Measurements from ENCODE around the gene TRMT5.

The TRMT5 gene

GRCh38 chr14:60926002-60926401 is 54.9 kb downstream of the TRMT5 start:
- H3K4me2 ChIP-seq (ENCODE audit: insufficient read depth, low read length), result no peak overlapping the region
- TF ChIP-seq CTCF (IDR thresholded peaks at IDR 0.05; ENCODE audit: borderline replicate concordance, extremely low read depth, low read length, poor library complexity, severe bottlenecking) (no peak), EZH2 (IDR thresholded peaks at IDR 0.05; ENCODE audit: borderline replicate concordance, low read depth, low read length, severe bottlenecking) (no peak)
- ATAC-seq (ENCODE audit: insufficient read depth, low read depth) (no peak), DNase-seq (no peak)
- H2AFZ ChIP-seq (ENCODE audit: low read depth, low read length), result no peak overlapping the region
- H3K36me3 ChIP-seq (ENCODE audit: insufficient read depth, low read length), result no peaks in the 10 kb centered on the region
- no peaks in the 10 kb centered on the region for H3K79me2 ChIP-seq (ENCODE audit: insufficient read depth, low read length)
- H3K27ac ChIP-seq (ENCODE audit: low read length), result no peak overlapping the region
- no peaks in the 10 kb centered on the region for H3K27me3 ChIP-seq (ENCODE audit: insufficient read depth, low read length, poor library complexity)
- H3K4me3 ChIP-seq (ENCODE audit: low read depth in 1 of 2, low read length in 2 of 2), result no peak overlapping the region
- no peaks in the 10 kb centered on the region for H3K9me3 ChIP-seq (ENCODE audit: insufficient read depth, low read length, severe bottlenecking)
- H3K9ac ChIP-seq (ENCODE audit: low read depth, low read length), result no peak overlapping the region
- H4K20me1 ChIP-seq (ENCODE audit: insufficient read depth, low read length), result no peaks in the 10 kb centered on the region
- peaks cover 2% of the 10 kb centered on the region; the same call in 1 of the 2 replicates for H3K4me1 ChIP-seq (ENCODE audit: insufficient read depth, low read length)

DNA sequence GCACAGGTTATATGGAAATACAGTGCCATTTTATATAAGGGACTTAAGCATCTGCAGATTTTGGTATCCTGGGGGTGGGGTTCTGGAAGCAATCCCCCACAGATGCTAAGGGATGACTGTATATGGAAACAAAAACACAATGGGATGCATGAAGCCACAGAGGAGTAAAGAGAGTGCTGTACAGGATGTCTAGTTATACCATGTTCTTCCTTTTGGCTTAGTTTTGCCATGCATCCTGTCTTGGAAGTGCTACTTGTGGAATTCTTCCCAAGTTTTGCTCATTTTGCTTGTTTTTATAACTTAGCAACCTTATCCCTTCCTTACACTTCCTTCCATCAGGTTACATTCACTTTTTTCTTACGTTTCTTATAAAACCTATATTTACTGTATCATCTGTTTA is 55.6 kb downstream of the TRMT5 start:
- Histone ChIP-seq H3K79me2 (ENCODE audit: insufficient read depth, low read length) (no peaks in the 10 kb centered on the region), H3K4me3 (ENCODE audit: low read depth in 1 of 2, low read length in 2 of 2) (no peak overlapping the region), H3K4me1 (ENCODE audit: insufficient read depth, low read length) (no peaks in the 10 kb centered on the region), H2AFZ (ENCODE audit: low read depth, low read length) (no peak overlapping the region), H3K9me3 (ENCODE audit: insufficient read depth, low read length, severe bottlenecking) (no peaks in the 10 kb centered on the region), H3K36me3 (ENCODE audit: insufficient read depth, low read length) (no peaks in the 10 kb centered on the region), H4K20me1 (ENCODE audit: insufficient read depth, low read length) (no peaks in the 10 kb centered on the region), H3K9ac (ENCODE audit: low read depth, low read length) (no peak overlapping the region), H3K27ac (ENCODE audit: low read length) (no peak overlapping the region), H3K27me3 (ENCODE audit: insufficient read depth, low read length, poor library complexity) (no peaks in the 10 kb centered on the region), H3K4me2 (ENCODE audit: insufficient read depth, low read length) (no peak overlapping the region)
- ATAC-seq (ENCODE audit: insufficient read depth, low read depth) (no peak), DNase-seq (no peak)
- TF ChIP-seq EZH2 (IDR thresholded peaks at IDR 0.05; ENCODE audit: borderline replicate concordance, low read depth, low read length, severe bottlenecking), result no peak
- TF ChIP-seq CTCF (IDR thresholded peaks at IDR 0.05; ENCODE audit: borderline replicate concordance, extremely low read depth, low read length, poor library complexity, severe bottlenecking), result no peak

- no peak for ATAC-seq (ENCODE audit: insufficient read depth, low read depth)
- Histone ChIP-seq H3K4me1 (ENCODE audit: insufficient read depth, low read length) (no peaks in the 10 kb centered on the region), H3K4me3 (ENCODE audit: low read depth in 1 of 2, low read length in 2 of 2) (no peak overlapping the region), H3K27me3 (ENCODE audit: insufficient read depth, low read length, poor library complexity) (no peaks in the 10 kb centered on the region), H3K9ac (ENCODE audit: low read depth, low read length) (no peak overlapping the region), H2AFZ (ENCODE audit: low read depth, low read length) (no peak overlapping the region), H3K79me2 (ENCODE audit: insufficient read depth, low read length) (no peaks in the 10 kb centered on the region), H3K27ac (ENCODE audit: low read length) (no peak overlapping the region), H3K9me3 (ENCODE audit: insufficient read depth, low read length, severe bottlenecking) (no peaks in the 10 kb centered on the region), H3K4me2 (ENCODE audit: insufficient read depth, low read length) (no peak overlapping the region), H3K36me3 (ENCODE audit: insufficient read depth, low read length) (no peaks in the 10 kb centered on the region), H4K20me1 (ENCODE audit: insufficient read depth, low read length) (no peaks in the 10 kb centered on the region)
- TF ChIP-seq CTCF (IDR thresholded peaks at IDR 0.05; ENCODE audit: borderline replicate concordance, extremely low read depth, low read length, poor library complexity, severe bottlenecking) (no peak), EZH2 (IDR thresholded peaks at IDR 0.05; ENCODE audit: borderline replicate concordance, low read depth, low read length, severe bottlenecking) (no peak)
- no peak for DNase-seq
Observed at GRCh38 chr14:60922050-60922449, 58.8 kb downstream of the TRMT5 start.

Data from DND-41 (cell line).